Sigmoid colon (tissue), 7 donors: ENCODE results near the gene NBEAL2. TPM values are rescaled to one million over a fixed set of nuclear protein-coding genes. Genes with fewer than 3 reads are reported as not detected.

Source experiments
- DNase-seq: peaks from one replicate; pipeline ENCODE4 v3.0.0-alpha.2; 2019
- H3K27ac ChIP-seq, 4 donors: fragments of 200-600 bp; sonication (generic); one replicate each; pipeline ENCODE4 v1.5.1; 2016 to 2019; ENCODE audit warnings: mild to moderate bottlenecking in 1 of 4
- H3K27me3 ChIP-seq, 3 donors: fragments of 200-600 bp; sonication (generic); one replicate each; pipeline ENCODE4 v1.5.1; 2019; ENCODE audit warnings: mild to moderate bottlenecking in 1 of 3
- H3K36me3 ChIP-seq, 4 donors: fragments of 200-600 bp; sonication (generic); one replicate each; pipeline ENCODE4 v1.5.1; 2016 to 2019
- H3K4me1 ChIP-seq, 4 donors: fragments of 200-600 bp; sonication (generic); one replicate each; pipeline ENCODE4 v1.5.1; 2017 to 2019
- H3K4me3 ChIP-seq, 4 donors: fragments of 200-600 bp; sonication (generic); one replicate each; pipeline ENCODE4 v1.5.1; 2017 to 2019; ENCODE audit warnings: mild to moderate bottlenecking in 2 of 4, moderate library complexity in 1 of 4
- H3K9me3 ChIP-seq, 4 donors: fragments of 200-600 bp in 3 of 4; sonication (generic) in 3 of 4; one replicate each; pipeline versions ENCODE4 v1.5.1 to v1.6.1; 2013 to 2019
- EP300 ChIP-seq, 4 donors: sonication (generic); formaldehyde crosslinking; IDR thresholded peaks; one replicate each; pipeline ENCODE4 v1.6.1; 2017; ENCODE audit warnings: antibody characterized with exemption in 4 of 4
- POLR2A ChIP-seq, 2 donors: fragments of 450-650 bp; IDR thresholded peaks; one replicate each; pipeline ENCODE4 v1.6.1; 2016; ENCODE audit warnings: antibody characterized with exemption in 2 of 2, mild to moderate bottlenecking in 2 of 2, moderate library complexity in 2 of 2
- POLR2AphosphoS5 ChIP-seq, 4 donors: sonication (generic); formaldehyde crosslinking; IDR thresholded peaks; one replicate each; pipeline ENCODE4 v1.6.1; 2017; ENCODE audit warnings: antibody characterized with exemption in 4 of 4
- WGBS, 2 donors: extraction: QIAGEN DNeasy Blood & Tissue Kit; methylation state at CpG; one replicate each; pipeline ENCODE4 v1.1.7; 2013; 5-methylcytosine and 5-hydroxymethylcytosine counted together
- intact Hi-C: fragments of 100-400 bp; cut with DNase I; formaldehyde crosslinking; loops from one replicate; pipeline ENCODE4 v1.15.1; 2023
- polyA plus RNA-seq, 3 donors: library from polyadenylated mRNA; stranded (reverse); fragments of 200-250 nt; gene quantifications; one replicate each; pipeline ENCODE4 v1.2.3, GENCODE V29; 2013
- total RNA-seq, 4 donors: library from RNA; depleted of rRNA; stranded (reverse); fragments of >200 nt; gene quantifications; one replicate each; pipeline ENCODE4 v1.1.0, GENCODE V29; 2016
- TF ChIP-seq, protein P1 (sequence below), 4 experiments: fragments of 450-650 bp in 3 of 4; fragments of 200-600 bp in 1 of 4; IDR thresholded peaks; one replicate each; pipeline ENCODE4 v1.5.1; 2016 to 2019; ENCODE audit warnings: antibody characterized with exemption in 4 of 4, mild to moderate bottlenecking in 3 of 4, moderate library complexity in 2 of 4
- donor health status: healthy with polysubstance abuse.
- donor health status: Bipolar disorder and iron deficiency.
- donor health status: healthy.

NBEAL2 gene
- total and polyA plus RNA-seq, 7 donors = 7.8 to 88.0 (median 12.5) TPM

DNA sequence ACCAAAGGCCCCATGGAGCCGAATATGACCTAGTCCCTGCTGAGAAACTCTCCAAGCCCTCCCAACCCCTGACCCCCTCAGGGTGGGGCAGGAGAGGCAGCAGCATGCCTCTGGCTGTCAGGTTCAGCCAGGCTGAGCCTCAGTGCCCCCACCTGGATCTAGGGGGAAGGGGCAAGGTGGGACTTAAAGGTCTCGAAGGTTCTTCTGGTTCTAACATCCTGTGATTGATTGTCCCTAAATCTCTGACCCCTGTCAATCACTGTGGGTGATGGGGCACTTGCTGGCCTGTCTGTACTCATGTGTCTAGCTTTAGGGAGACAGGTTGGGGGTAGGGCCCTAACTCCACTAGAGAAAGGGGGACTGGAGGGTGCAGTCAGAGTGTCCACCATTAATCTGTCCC is 13.8 kb downstream of the NBEAL2 start:
- WGBS, 2 donors = 86 to 88% methylated on average over 2 of the region's 2 CpGs
- no peak for DNase-seq

DNA sequence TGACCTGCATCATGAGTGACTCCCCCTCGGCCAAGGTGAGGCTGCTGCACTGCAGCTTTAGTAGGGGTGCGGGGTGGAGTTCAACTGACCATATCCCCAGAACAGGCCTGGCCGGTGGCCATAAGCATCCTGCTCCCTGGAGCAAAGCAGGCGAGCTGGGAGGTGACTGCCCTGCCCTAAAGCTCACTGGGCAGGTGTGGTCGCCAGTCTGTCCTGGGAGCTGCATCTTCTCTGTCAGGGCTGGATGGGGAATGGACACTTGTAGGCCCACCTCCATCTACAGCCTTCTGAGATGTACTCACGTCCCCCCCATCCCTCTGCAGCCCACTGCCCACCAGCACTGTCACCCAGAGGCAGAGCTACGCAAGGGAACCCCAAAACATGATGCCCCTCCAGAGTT is 14.5 kb downstream of the NBEAL2 start:
- Histone ChIP-seq H3K9me3 (no peaks in the 10 kb centered on the region), H3K27me3 (no peaks in the 10 kb centered on the region), H3K4me1 (no peaks in the 10 kb centered on the region), H3K4me3 (no peak overlapping the region), H3K27ac (no peak overlapping the region), H3K36me3 (peaks cover 0 to 8% (median 0%) of the 10 kb centered on the region in 4 donors)
- intact Hi-C loops = no loop called here
- TF ChIP-seq, protein P1, sequence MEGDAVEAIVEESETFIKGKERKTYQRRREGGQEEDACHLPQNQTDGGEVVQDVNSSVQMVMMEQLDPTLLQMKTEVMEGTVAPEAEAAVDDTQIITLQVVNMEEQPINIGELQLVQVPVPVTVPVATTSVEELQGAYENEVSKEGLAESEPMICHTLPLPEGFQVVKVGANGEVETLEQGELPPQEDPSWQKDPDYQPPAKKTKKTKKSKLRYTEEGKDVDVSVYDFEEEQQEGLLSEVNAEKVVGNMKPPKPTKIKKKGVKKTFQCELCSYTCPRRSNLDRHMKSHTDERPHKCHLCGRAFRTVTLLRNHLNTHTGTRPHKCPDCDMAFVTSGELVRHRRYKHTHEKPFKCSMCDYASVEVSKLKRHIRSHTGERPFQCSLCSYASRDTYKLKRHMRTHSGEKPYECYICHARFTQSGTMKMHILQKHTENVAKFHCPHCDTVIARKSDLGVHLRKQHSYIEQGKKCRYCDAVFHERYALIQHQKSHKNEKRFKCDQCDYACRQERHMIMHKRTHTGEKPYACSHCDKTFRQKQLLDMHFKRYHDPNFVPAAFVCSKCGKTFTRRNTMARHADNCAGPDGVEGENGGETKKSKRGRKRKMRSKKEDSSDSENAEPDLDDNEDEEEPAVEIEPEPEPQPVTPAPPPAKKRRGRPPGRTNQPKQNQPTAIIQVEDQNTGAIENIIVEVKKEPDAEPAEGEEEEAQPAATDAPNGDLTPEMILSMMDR (IDR thresholded peaks at IDR 0.05) = no peak
- TF ChIP-seq EP300 (IDR thresholded peaks at IDR 0.05) = no peak
- TF ChIP-seq POLR2A (IDR thresholded peaks at IDR 0.05) = no peak
- TF ChIP-seq POLR2AphosphoS5 (IDR thresholded peaks at IDR 0.05) = no peak
- WGBS, 2 donors = 83 to 91% methylated on average over 7 of the region's 7 CpGs
- DNase-seq = no peak

More for the DNA sequence above, 13.8 kb downstream of the NBEAL2 start:
- H3K27ac ChIP-seq = no peak overlapping the region
- intact Hi-C loops = no loop called here
- no peak overlapping the region for H3K4me3 ChIP-seq
- no peaks in the 10 kb centered on the region for H3K9me3 ChIP-seq
- no peaks in the 10 kb centered on the region for H3K4me1 ChIP-seq
- H3K27me3 ChIP-seq = no peaks in the 10 kb centered on the region
- TF ChIP-seq POLR2A (IDR thresholded peaks at IDR 0.05) = no peak
- no peak for TF ChIP-seq EP300 (IDR thresholded peaks at IDR 0.05)
- TF ChIP-seq, protein P1 (IDR thresholded peaks at IDR 0.05) = no peak
- TF ChIP-seq POLR2AphosphoS5 (IDR thresholded peaks at IDR 0.05) = no peak
- H3K36me3 ChIP-seq = peaks cover 0 to 6% (median 0%) of the 10 kb centered on the region in 4 donors

DNA sequence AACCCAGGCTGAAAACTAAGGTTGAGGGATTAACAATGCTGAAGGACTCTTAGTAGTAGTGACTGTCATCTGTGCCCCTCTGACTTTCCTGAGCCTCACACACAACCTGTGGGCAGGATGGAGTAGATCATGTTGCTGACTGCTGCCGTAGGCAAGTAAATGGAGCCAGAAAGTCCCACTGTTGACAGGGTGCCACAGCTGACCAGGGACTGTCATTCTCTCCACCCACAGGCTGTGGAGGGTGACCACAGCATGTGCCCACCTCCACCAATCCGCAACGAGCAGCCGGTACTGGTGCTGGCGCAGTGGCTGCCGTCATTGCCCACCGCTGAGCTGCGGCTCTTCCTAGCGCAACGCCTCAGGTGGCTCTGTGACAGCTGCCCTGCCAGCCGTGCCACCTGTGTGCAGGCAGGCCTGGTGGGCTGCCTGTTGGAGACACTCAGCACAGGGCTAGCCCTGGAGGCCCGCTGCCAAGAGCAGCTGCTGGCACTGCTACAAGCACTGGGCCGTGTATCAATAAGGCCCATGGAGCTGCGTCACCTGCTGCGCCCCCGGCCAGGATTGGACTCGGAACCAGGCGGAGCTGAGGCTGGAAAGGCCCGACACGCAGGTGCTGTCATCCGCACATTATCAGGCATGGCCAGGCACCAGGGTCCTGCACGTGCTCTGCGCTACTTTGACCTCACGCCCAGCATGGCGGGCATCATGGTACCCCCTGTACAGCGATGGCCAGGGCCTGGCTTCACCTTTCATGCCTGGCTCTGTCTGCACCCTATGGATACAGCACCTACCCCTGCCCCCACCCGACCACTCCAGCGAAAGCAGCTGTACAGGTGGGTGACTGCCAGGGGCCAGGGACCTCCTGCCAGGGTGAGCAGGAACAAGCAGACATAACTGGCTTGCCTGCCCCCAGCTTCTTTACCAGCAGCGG is 15.6 kb downstream of the NBEAL2 start:
- no peaks in the 10 kb centered on the region for H3K9me3 ChIP-seq
- 94 to 95% methylated on average over 29 of the region's 29 CpGs for WGBS, 2 donors
- DNase-seq = no peak
- no peak overlapping the region for H3K4me3 ChIP-seq
- no peak overlapping the region for H3K27ac ChIP-seq
- TF ChIP-seq EP300 (IDR thresholded peaks at IDR 0.05) (no peak), POLR2AphosphoS5 (IDR thresholded peaks at IDR 0.05) (no peak), POLR2A (IDR thresholded peaks at IDR 0.05) (no peak)
- TF ChIP-seq, protein P1 (IDR thresholded peaks at IDR 0.05) = no peak
- intact Hi-C loops = loop anchor here (5.0 kb wide), 1 partner anchor 288 kb away; no protein-coding TSS in a partner anchor
- H3K36me3 ChIP-seq = peaks cover 0 to 16% (median under 1%) of the 10 kb centered on the region in 4 donors
- no peaks in the 10 kb centered on the region for H3K4me1 ChIP-seq
- H3K27me3 ChIP-seq = no peaks in the 10 kb centered on the region

DNA sequence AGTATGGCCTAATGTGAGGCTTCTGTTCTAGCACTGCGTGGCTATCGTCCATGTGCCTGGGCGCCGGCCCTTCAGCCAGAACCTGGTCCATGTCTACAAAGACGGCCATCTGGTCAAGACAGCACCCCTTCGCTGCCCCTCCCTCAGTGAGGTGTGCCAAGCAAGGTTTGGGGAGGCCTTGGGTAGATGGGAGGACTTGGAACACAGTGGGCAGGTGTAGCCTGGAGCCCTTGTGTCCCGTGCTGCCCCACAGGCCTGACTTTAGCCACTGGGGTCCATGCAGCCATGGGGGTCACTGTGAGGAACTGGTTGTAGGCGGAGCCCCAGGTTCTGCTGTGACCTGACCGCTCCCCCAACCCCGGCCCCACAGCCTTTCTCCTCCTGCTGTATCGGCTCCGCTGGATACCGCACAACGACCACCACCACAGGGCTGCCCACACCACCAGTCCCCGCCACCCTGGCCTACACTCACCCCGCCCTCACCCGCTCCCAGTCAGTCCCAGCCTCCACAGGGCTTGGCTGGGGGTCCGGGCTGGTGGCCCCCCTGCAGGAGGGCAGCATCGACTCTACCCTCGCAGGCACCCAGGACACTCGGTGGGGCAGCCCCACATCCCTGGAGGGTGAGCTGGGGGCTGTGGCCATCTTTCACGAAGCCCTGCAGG is 16.6 kb downstream of the NBEAL2 start:
- no peak overlapping the region for H3K4me3 ChIP-seq
- intact Hi-C loops = loop anchor here (5.0 kb wide), 1 partner anchor 289 kb away; no protein-coding TSS in a partner anchor
- TF ChIP-seq POLR2A (IDR thresholded peaks at IDR 0.05) (no peak), EP300 (IDR thresholded peaks at IDR 0.05) (no peak), POLR2AphosphoS5 (IDR thresholded peaks at IDR 0.05) (no peak)
- TF ChIP-seq, protein P1 (IDR thresholded peaks at IDR 0.05) = no peak
- H3K27ac ChIP-seq = no peak overlapping the region
- peaks cover 0 to 25% (median 5%) of the 10 kb centered on the region in 4 donors for H3K36me3 ChIP-seq
- no peaks in the 10 kb centered on the region for H3K9me3 ChIP-seq
- 91 to 95% methylated on average over 22 of the region's 22 CpGs for WGBS, 2 donors
- DNase-seq = no peak
- no peaks in the 10 kb centered on the region for H3K4me1 ChIP-seq
- no peaks in the 10 kb centered on the region for H3K27me3 ChIP-seq
